Amygdala (tissue), 56 donors: ENCODE results near the gene RAB11FIP4.

Experiments used
- DNase-seq, 56 donors: peaks; one replicate each; lab custom pipeline; 2025; lab: John Stamatoyannopoulos, UW

The RAB11FIP4 gene

DNA sequence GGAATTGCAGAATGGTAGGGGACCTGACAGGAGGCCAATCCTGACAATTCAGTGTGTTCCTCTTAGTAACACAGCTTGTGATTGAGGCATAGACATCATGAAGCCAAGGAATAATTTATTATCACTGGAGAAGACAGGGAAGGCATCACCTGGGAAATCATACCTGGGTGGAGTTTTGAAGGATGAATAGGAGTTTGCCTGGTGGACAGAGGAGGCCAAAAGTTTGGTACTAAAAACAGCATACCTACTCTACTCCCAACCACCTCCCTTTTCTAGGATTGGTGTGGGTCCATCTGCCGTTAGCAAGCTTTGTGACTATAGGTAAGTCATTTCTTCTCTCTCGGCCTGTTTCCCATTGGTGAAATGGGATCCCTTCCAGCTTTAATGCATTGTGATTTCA, 88.0 kb downstream of the RAB11FIP4 start:
- no peak for DNase-seq

GRCh38 chr17:31480067-31480466, 88.6 kb downstream of the RAB11FIP4 start:
- no peak for DNase-seq

- DNase-seq: no peak
Measured at GRCh38 chr17:31480904-31481782, 89.7 kb downstream of the RAB11FIP4 start.

DNA sequence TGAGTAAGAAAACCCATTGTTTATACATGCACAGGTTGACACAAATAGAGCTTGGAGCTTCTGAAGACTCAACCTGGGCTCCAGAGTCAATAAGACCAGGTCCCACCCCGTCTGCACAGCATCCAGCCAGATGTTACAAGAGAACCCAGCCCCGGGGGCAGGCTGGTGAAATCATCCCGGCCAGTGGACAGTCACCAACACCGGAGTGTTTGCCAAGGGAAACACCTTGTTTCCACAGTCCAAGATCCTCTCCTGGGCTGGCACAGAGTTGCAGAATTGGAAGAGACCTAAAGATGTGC, 90.3 kb downstream of the RAB11FIP4 start:
- DNase-seq: no peak

GRCh38 chr17:31484821-31485220, 93.3 kb downstream of the RAB11FIP4 start:
- no peak for DNase-seq

DNA sequence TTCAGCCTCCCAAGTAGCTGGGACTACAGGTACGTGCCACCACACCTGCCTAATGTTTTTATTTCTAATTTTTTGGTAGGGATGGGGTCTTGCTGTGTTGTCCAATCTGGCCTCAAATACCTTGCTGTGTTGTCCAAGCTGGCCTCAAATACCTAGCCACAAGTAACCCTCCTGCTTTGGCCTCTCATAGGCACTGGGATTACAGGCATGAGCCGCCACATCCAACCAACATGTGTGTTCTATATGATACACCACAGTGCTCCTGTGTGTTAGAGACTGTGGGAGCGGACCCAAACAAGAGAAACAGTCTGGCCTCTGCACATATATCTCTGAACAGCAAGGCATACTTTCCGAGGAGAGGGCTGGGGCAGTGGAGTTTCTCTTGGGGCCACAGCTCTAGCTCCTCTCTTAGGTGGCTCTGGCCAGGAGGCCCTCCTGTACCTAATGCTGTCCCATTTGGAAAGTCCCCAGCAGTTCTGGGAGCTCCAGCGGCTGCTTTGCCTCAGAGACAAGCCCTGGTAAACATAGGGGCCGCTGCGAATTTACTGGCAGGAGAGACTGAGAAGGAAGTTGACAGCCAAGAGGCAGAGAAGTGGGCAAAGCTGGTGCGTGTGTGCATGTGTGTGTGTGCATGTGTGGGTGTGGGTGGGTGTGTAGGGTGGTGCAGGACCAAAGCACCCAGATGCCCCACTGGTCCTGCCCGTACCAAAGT, 95.0 kb downstream of the RAB11FIP4 start:
- DNase-seq: peak in 15 of 56 donors; percentile 13 to 45 (median 30)

- DNase-seq: no peak
Measured at GRCh38 chr17:31487063-31487647, 95.7 kb downstream of the RAB11FIP4 start.

- peak in 53 of 56 donors; percentile 24 to 97 (median 77) for DNase-seq
Measured at GRCh38 chr17:31487648-31488263, 96.3 kb downstream of the RAB11FIP4 start.

DNA sequence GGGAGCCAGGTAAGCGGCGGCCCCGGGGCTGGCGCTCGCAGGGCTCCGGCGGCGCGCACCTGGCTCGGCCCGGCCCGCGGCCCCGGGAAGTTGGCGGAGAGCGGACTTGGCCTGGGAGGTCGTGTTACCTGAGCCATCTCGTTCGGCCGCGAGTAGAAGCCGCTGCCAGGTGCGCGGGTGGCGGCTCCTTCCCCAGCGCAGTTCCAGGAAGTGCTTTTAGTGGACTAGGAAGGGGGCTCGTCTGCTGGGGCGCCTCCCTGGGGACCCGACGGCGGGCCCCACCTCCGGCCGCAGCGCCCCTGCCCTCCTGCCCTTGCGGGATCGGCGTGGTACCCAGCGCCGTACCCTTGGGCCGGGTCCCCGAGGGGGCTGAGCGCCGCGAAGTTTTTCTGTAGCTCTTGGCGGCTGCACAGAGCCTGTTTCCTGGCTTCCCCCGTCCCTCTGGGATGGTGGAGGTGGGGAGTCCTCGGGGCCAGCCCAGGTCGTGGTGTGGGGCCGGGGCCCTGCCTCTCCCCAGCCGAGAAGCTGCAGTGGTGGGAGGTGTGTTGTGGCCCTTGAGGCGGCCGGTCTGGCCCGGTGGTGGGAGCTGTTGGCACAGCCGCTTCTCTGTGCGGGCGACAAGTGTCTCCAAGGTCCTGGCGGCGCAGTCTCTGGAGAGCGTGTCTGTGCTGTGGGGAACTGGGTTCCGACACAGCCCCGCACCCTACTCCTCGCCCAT, 96.9 kb downstream of the RAB11FIP4 start:
- peak in 9 of 56 donors; percentile 13 to 59 (median 34) for DNase-seq

GRCh38 chr17:31488982-31489294, 97.5 kb downstream of the RAB11FIP4 start:
- no peak for DNase-seq

GRCh38 chr17:31489295-31490018, 98.0 kb downstream of the RAB11FIP4 start:
- DNase-seq: no peak

DNA sequence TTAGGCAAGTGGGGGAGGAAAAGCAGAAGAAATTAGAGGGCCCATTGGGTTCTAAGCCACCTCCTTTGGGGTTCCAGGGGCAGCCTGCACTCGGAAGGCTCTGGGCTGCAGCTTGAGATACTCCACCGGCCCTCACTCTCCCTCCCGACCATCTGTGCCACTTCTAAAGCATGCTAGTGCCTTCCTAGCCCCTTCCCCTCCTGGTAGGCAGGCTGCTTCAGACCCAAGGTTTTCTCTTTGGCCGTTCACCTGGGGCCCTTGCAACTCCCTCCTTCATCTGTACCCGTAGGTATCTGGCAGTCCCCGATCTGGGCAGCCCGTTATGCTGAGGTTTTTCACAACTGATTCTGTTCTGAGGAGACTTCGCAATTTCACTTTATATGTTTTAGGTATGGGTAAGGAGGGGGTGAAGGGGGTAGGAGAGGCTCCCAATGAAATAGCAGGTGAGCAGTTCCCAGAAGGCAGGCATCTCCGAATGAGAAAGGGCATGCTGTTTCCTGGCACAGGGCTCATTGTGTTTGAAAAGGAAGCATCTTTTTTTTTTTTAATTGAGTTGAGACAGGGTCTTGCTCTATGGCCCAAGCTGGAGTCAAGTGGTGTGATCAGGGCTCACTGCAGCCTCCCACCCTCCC, 98.7 kb downstream of the RAB11FIP4 start:
- no peak for DNase-seq

DNA sequence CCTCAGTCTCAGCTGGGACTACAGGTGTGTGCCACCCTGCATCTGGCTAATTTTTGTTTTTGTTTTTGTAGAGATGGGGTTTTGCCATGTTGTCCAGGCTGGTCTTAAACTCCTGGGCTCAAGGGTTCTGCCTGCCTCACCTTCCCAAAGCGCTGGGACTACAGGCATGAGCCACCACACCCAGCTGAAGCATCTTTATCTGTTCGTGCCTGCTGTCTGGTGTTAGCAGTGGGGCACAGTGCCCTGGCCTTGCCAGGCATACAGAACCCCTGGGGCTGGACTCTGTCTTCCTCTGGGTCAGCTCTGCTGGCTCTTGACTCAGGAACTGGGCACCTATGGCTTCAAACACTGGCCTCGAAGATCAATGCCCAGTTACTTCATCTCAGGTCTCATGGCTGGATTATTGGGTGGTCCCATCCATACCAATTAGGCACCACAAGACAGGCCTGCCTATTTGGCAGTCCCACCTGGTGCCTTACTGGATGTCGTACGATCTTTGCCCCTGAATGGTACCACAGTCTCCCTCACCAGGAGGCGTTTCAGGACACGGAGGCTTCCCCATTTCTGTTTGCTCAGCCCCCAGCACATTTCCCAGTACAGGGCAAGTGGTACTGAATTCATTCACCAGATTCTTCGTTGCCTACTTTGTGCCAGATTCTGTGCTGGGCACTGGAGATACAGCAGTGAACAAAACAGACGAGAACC, 99.3 kb downstream of the RAB11FIP4 start:
- no peak for DNase-seq

DNA sequence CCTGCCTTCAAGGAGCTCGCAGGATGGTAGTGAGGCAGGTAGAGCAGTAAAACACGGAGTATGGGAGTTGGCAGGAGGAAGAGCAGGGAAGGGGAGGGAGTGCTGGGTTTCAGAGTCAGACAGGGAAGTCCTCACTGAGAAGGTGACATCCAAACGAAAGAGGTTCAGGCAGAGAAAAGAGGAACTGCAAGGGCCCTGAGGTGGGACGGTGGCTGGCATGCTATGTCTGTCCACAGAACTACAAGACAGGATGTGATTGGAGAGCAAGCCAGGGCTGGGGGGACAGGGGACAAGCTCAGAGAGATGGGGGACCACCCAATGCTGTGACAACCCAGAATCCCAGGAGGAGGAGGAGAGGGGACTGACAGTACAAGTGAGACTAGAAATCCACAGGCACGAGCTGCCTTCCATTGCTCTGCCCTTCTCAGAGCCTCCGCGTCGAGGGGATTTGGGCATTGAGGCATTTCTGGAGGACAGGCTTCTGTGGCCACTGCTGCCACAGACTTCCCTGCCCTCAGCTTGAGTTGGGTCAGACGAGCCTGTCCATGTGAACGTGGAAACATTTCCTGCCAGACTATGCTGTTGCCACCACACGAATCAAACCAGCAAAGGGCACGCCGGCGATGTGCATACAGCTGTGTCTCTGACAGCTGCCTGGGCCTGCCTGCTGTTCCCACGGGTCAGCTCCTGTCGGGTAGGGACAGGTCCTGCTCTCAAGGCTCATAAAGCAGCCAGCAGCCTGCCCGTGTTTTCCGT, 100.1 kb downstream of the RAB11FIP4 start:
- no peak for DNase-seq

- no peak for DNase-seq
Measured at GRCh38 chr17:31492206-31492605, 100.7 kb downstream of the RAB11FIP4 start.

DNA sequence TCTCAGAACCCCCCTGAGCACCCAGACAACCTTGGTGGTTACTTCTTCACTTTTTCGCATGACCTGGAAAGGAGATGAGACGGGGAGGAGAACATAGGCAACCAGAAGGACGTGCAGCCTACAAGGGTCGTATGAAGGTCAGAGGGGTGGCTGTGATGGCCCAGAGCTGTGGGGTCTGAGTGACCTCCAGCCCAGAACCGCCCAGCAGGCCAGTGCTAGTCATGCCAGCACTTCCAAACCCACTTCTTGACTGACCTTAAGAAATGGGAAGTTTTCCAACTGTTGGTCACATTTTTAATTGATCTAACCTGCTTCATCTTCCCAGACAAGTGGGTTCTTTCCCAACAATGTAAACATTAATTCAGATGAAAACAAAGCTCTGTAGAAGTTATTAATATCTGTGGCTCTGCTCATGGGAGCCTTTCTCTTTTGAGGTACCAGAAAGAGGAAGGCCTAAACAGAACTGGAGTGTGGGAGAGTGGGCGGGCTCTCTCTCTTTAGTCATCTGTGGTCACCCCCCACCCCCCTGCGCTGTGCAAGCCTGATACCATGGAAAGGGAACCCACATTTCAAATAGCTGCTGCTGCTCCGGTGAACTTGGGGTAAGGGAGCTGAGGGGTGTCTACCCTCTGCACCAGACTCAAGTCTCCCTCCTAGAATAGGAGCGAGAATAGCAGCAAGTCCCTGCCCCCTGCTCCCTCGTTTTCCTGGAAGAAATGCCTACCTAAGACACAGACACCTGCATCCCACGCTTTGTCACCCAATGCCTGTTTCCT, 101.6 kb downstream of the RAB11FIP4 start:
- DNase-seq: peak in 19 of 56 donors; percentile 18 to 61 (median 29)

- DNase-seq: no peak
Measured at GRCh38 chr17:31493656-31494155, 102.2 kb downstream of the RAB11FIP4 start.
